HL-60 (cell line): Measurements from ENCODE around the gene EML6.

Experiments
- CTCF ChIP-seq: IDR thresholded peaks from one replicate; pipeline ENCODE4 v1.5.1; 2011; ENCODE audit warnings: low read length, control low read depth, inconsistent platforms; ENCODE audit not compliant: insufficient read depth
- POLR2AphosphoS5 ChIP-seq: IDR thresholded peaks from 2 replicates; pipeline ENCODE4 v1.6.1; 2012; ENCODE audit warnings: low read depth
- REST ChIP-seq: IDR thresholded peaks from 2 replicates; pipeline ENCODE4 v1.6.1; 2012; ENCODE audit warnings: low read depth; ENCODE audit not compliant: insufficient replicate concordance
- SPI1 ChIP-seq: IDR thresholded peaks from 2 replicates; pipeline ENCODE4 v1.6.1; 2012; ENCODE audit warnings: low read depth, mild to moderate bottlenecking, borderline replicate concordance

- TF ChIP-seq CTCF, result no peak
- TF ChIP-seq REST, result no peak
- no peak for TF ChIP-seq POLR2AphosphoS5
- no peak for TF ChIP-seq SPI1
These were observed 13.2 kb upstream of the EML6 start for GRCh38 chr2:54710216-54710615.
